Esophagus squamous epithelium (tissue), 4 donors: Measurements from ENCODE around the gene FHIT.

ENCODE experiments used
- CTCF ChIP-seq, 6 experiments: fragments of 450-650 bp in 4 of 6; fragments of 200-600 bp in 2 of 6; sonication (generic) in 2 of 6; IDR thresholded peaks; one replicate each; pipeline ENCODE4 v1.5.1; 2016 to 2019; ENCODE audit warnings: antibody characterized with exemption in 6 of 6, mild to moderate bottlenecking in 4 of 6, moderate library complexity in 4 of 6
- POLR2A ChIP-seq, 4 donors: fragments of 450-650 bp; IDR thresholded peaks; one replicate each; pipeline ENCODE4 v1.6.1; 2017; ENCODE audit warnings: antibody characterized with exemption in 4 of 4, mild to moderate bottlenecking in 4 of 4, moderate library complexity in 3 of 4

GRCh38 chr3:61061092-61061723 is 190.0 kb downstream of the FHIT start:
- TF ChIP-seq CTCF (IDR thresholded peaks at IDR 0.05), result no peak
- no peak for TF ChIP-seq POLR2A (IDR thresholded peaks at IDR 0.05)
